ENCODE measurements around the gene PAOX. TPM values are rescaled to one million over a fixed set of nuclear protein-coding genes. Genes with fewer than 3 reads are reported as not detected.

The PAOX gene
- total and polyA plus RNA-seq, 9 of the 15 experiments (the other 6 are each of a cell fraction or from before 2014, with no cell fraction given): 0.80 to 6.4 (median 2.6) TPM

- TF ChIP-seq ARID4B (CRISPR knock-in tag; IDR thresholded peaks at IDR 0.05) (no peak), ZNF76 (CRISPR knock-in tag; IDR thresholded peaks at IDR 0.05; ENCODE audit: borderline replicate concordance) (no peak), NCOA4 (IDR thresholded peaks at IDR 0.05; ENCODE audit: partially characterized antibody) (no peak), PTBP1 (IDR thresholded peaks at IDR 0.05; ENCODE audit: low read depth, low read length) (no peak), E2F8 (IDR thresholded peaks at IDR 0.05; ENCODE audit: low read depth, partially characterized antibody) (peak; percentile 88), KLF16 (IDR thresholded peaks at IDR 0.05) (peak; percentile 78), ZBTB34 (CRISPR knock-in tag; IDR thresholded peaks at IDR 0.05) (no peak), ZBTB49 (CRISPR knock-in tag; IDR thresholded peaks at IDR 0.05; ENCODE audit: borderline replicate concordance) (no peak)
Observed at GRCh38 chr10:133359972-133360610, 19.0 kb upstream of the PAOX start (continued).

Measured in K562 (cell line).